K562 (cell line): ENCODE data around the gene IRF3. TPM values are rescaled to one million over a fixed set of nuclear protein-coding genes. Genes with fewer than 3 reads are reported as not detected.

ENCODE experiments used
- BMI1 ChIP-seq: fragments of 150-350 bp; IDR thresholded peaks from 2 replicates; pipeline ENCODE4 v1.6.1; 2014; ENCODE audit warnings: low read length
- CTBP1 ChIP-seq: fragments of 450-650 bp; IDR thresholded peaks from 2 replicates; pipeline ENCODE4 v1.6.1; 2016; ENCODE audit warnings: borderline replicate concordance
- GATAD2B ChIP-seq: fragments of 450-650 bp; IDR thresholded peaks from 2 replicates; pipeline ENCODE4 v1.6.1; 2017; ENCODE audit warnings: mild to moderate bottlenecking, borderline replicate concordance
- HCFC1 ChIP-seq: IDR thresholded peaks from 2 replicates; pipeline ENCODE4 v1.6.1; 2012; ENCODE audit warnings: low read depth, low read length, improper control_type of control experiment
- HMGN3 ChIP-seq: IDR thresholded peaks from 2 replicates; pipeline ENCODE4 v1.6.1; 2011; ENCODE audit warnings: borderline replicate concordance, low read depth, mild to moderate bottlenecking, mixed read lengths, low read length; ENCODE audit not compliant: insufficient read length; ENCODE audit errors: extremely low read depth
- JUND ChIP-seq, 2 experiments: IDR thresholded peaks; 2 replicates in 1 of 2; 3 replicates in 1 of 2; pipeline ENCODE4 v1.6.1; 2011; ENCODE audit warnings: borderline replicate concordance in 2 of 2, low read depth in 2 of 2, low read length in 2 of 2, improper control_type of control experiment in 1 of 2, missing biosample characterization in 1 of 2, missing genetic modification characterization in 1 of 2, missing genetic modification reagents in 1 of 2
- NFIX ChIP-seq: fragments of 250-450 bp; sonication (Bioruptor Pico); IDR thresholded peaks from 2 replicates; pipeline ENCODE4 v1.4.0; 2020; ENCODE audit warnings: low read depth, mild to moderate bottlenecking, moderate library complexity
- ZNF384 ChIP-seq: IDR thresholded peaks from 2 replicates; pipeline ENCODE4 v1.6.1; 2012; ENCODE audit warnings: low read depth, low read length, improper control_type of control experiment
- ZNF41 ChIP-seq: fragments of 250-450 bp; sonication (Bioruptor Pico); conservative IDR thresholded peaks from 2 replicates; pipeline ENCODE4 v1.4.0; 2020; ENCODE audit warnings: mild to moderate bottlenecking
- ZNF668 ChIP-seq: fragments of 250-450 bp; sonication (Bioruptor Pico); IDR thresholded peaks from 2 replicates; pipeline ENCODE4 v1.8.0; 2022; ENCODE audit warnings: mild to moderate bottlenecking, inconsistent platforms
- polyA plus RNA-seq, 8 experiments: library from polyadenylated mRNA; depleted of rRNA in 4 of 8; stranded (reverse) in 5 of 8; unstranded in 3 of 8; fragments of >200 nt; fragmentation: Nextera tagmentation in 2 of 8; fragmentation: Illumina TruSeq in 1 of 8; extraction: Ambion mirVana in 2 of 8; extraction: Trizol in 1 of 8; gene quantifications; 2 replicates each; pipeline versions ENCODE4 v1.2.1 to v1.2.3, GENCODE V29; 2011 to 2014; ENCODE audit warnings: inconsistent platforms in 1 of 8, missing spikeins in 1 of 8
- total RNA-seq, 7 experiments: library from RNA; depleted of rRNA in 6 of 7; stranded (reverse); fragments of >200 nt in 6 of 7; fragmentation: Illumina TruSeq in 2 of 7; extraction: Trizol in 2 of 7; gene quantifications; 2 replicates each; pipeline versions ENCODE4 v1.2.1 to v1.2.3, GENCODE V29; 2011 to 2021; ENCODE audit warnings: low replicate concordance in 1 of 7
- TF ChIP-seq, protein P1 (sequence below): IDR thresholded peaks from 3 replicates; pipeline ENCODE4 v1.6.1; 2011; ENCODE audit warnings: borderline replicate concordance, mild to moderate bottlenecking, moderate library complexity; ENCODE audit not compliant: insufficient read length; ENCODE audit errors: extremely low read depth
- TF ChIP-seq, protein P2 (sequence below), 2 experiments: fragments of 450-650 bp; IDR thresholded peaks; 2 replicates each; pipeline ENCODE4 v1.6.1; 2016
- TF ChIP-seq, protein P3 (sequence below): fragments of 250-450 bp; sonication (Bioruptor Pico); IDR thresholded peaks from 2 replicates; pipeline ENCODE4 v1.5.0; 2021
- TF ChIP-seq, protein P4 (sequence below): fragments of 250-450 bp; sonication (Bioruptor Pico); IDR thresholded peaks from 2 replicates; pipeline ENCODE4 v1.4.0; 2020; ENCODE audit warnings: mild to moderate bottlenecking, moderate library complexity
- TF ChIP-seq, protein P5 (sequence below): fragments of 250-450 bp; sonication (Bioruptor Pico); IDR thresholded peaks from 2 replicates; pipeline ENCODE4 v1.5.0; 2020; ENCODE audit warnings: mild to moderate bottlenecking

IRF3 gene
- total and polyA plus RNA-seq, 9 of the 15 experiments (the other 6 are each of a cell fraction or from before 2014, with no cell fraction given): 7.5 to 145 (median 65.4) TPM

DNA sequence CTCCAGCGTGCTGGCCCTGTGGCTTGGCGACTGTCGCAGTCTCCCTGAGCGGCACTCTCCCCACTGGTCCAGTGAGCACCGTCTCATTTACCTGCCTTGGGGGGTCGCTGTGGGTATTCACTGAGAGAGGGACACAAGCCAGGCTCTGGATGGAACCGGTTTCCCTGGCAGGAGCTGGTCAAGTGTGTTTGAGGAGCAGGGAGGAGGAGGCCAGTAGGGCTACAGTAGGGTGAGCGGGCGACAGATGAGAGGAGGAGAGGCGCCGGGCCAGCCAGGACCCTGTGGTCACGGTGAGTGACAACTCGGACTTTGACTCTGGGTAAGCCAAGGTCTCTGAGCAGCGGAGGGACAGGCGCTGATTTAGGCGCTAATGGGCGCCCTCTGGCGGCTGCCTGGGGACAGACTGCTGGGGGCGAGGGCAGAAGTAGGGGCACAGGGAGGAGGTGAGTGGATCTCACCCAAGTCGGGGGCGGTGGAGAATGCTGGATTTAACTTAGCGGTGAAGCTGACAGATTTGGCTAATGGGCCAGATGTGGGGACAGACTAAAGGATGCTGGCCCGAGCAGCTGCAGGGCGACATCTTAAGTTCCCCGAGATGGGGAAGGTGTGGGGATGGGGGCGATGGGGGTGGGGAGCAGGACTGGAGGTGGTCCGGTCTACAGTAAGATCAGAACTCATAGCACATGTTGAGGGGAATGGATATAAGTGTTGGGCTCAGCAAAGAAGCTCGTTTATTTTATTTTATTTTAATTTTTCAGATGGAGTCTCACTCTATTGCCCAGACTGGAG, 6.7 kb upstream of the IRF3 start (continued):
- TF ChIP-seq JUND (IDR thresholded peaks at IDR 0.05; ENCODE audit: borderline replicate concordance, low read depth, low read length): no peak
- 0 out of 3 replicates have a peak, but pooled peaks have one; percentile 50 for TF ChIP-seq JUND (tag; IDR thresholded peaks at IDR 0.05; ENCODE audit: borderline replicate concordance, low read depth, low read length)
- peak; percentile 29; the same call in 1 of the 2 replicates for TF ChIP-seq ZNF384
- no peak; the same call in 1 of the 2 replicates for TF ChIP-seq HCFC1
- peak; percentile 70; the same call in 1 of the 2 replicates for TF ChIP-seq CTBP1
- no peak for TF ChIP-seq NFIX
- TF ChIP-seq, protein P1, sequence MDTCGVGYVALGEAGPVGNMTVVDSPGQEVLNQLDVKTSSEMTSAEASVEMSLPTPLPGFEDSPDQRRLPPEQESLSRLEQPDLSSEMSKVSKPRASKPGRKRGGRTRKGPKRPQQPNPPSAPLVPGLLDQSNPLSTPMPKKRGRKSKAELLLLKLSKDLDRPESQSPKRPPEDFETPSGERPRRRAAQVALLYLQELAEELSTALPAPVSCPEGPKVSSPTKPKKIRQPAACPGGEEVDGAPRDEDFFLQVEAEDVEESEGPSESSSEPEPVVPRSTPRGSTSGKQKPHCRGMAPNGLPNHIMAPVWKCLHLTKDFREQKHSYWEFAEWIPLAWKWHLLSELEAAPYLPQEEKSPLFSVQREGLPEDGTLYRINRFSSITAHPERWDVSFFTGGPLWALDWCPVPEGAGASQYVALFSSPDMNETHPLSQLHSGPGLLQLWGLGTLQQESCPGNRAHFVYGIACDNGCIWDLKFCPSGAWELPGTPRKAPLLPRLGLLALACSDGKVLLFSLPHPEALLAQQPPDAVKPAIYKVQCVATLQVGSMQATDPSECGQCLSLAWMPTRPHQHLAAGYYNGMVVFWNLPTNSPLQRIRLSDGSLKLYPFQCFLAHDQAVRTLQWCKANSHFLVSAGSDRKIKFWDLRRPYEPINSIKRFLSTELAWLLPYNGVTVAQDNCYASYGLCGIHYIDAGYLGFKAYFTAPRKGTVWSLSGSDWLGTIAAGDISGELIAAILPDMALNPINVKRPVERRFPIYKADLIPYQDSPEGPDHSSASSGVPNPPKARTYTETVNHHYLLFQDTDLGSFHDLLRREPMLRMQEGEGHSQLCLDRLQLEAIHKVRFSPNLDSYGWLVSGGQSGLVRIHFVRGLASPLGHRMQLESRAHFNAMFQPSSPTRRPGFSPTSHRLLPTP: no peak
- TF ChIP-seq, protein P2, sequence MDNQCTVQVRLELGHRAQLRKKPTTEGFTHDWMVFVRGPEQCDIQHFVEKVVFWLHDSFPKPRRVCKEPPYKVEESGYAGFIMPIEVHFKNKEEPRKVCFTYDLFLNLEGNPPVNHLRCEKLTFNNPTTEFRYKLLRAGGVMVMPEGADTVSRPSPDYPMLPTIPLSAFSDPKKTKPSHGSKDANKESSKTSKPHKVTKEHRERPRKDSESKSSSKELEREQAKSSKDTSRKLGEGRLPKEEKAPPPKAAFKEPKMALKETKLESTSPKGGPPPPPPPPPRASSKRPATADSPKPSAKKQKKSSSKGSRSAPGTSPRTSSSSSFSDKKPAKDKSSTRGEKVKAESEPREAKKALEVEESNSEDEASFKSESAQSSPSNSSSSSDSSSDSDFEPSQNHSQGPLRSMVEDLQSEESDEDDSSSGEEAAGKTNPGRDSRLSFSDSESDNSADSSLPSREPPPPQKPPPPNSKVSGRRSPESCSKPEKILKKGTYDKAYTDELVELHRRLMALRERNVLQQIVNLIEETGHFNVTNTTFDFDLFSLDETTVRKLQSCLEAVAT (IDR thresholded peaks at IDR 0.05): peak in 1 of 2 experiments; percentile 57; a peak in 2 of 4 replicates
- TF ChIP-seq, protein P3, sequence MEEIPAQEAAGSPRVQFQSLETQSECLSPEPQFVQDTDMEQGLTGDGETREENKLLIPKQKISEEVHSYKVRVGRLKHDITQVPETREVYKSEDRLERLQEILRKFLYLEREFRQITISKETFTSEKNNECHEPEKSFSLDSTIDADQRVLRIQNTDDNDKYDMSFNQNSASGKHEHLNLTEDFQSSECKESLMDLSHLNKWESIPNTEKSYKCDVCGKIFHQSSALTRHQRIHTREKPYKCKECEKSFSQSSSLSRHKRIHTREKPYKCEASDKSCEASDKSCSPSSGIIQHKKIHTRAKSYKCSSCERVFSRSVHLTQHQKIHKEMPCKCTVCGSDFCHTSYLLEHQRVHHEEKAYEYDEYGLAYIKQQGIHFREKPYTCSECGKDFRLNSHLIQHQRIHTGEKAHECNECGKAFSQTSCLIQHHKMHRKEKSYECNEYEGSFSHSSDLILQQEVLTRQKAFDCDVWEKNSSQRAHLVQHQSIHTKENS (CRISPR knock-in tag): no peak
- TF ChIP-seq ZNF41 (CRISPR knock-in tag): no peak
- TF ChIP-seq, protein P4, sequence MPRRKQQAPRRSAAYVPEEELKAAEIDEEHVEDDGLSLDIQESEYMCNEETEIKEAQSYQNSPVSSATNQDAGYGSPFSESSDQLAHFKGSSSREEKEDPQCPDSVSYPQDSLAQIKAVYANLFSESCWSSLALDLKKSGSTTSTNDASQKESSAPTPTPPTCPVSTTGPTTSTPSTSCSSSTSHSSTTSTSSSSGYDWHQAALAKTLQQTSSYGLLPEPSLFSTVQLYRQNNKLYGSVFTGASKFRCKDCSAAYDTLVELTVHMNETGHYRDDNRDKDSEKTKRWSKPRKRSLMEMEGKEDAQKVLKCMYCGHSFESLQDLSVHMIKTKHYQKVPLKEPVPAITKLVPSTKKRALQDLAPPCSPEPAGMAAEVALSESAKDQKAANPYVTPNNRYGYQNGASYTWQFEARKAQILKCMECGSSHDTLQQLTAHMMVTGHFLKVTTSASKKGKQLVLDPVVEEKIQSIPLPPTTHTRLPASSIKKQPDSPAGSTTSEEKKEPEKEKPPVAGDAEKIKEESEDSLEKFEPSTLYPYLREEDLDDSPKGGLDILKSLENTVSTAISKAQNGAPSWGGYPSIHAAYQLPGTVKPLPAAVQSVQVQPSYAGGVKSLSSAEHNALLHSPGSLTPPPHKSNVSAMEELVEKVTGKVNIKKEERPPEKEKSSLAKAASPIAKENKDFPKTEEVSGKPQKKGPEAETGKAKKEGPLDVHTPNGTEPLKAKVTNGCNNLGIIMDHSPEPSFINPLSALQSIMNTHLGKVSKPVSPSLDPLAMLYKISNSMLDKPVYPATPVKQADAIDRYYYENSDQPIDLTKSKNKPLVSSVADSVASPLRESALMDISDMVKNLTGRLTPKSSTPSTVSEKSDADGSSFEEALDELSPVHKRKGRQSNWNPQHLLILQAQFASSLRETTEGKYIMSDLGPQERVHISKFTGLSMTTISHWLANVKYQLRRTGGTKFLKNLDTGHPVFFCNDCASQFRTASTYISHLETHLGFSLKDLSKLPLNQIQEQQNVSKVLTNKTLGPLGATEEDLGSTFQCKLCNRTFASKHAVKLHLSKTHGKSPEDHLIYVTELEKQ (CRISPR knock-in tag): no peak
- TF ChIP-seq BMI1: no peak
- no peak for TF ChIP-seq ZNF668
- no peak for TF ChIP-seq GATAD2B
- TF ChIP-seq, protein P5, sequence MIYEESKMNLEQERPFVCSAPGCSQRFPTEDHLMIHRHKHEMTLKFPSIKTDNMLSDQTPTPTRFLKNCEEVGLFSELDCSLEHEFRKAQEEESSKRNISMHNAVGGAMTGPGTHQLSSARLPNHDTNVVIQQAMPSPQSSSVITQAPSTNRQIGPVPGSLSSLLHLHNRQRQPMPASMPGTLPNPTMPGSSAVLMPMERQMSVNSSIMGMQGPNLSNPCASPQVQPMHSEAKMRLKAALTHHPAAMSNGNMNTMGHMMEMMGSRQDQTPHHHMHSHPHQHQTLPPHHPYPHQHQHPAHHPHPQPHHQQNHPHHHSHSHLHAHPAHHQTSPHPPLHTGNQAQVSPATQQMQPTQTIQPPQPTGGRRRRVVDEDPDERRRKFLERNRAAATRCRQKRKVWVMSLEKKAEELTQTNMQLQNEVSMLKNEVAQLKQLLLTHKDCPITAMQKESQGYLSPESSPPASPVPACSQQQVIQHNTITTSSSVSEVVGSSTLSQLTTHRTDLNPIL: no peak
- TF ChIP-seq HMGN3: peak; percentile 37
